Fibroblast of pulmonary artery (primary cell): ENCODE results near the gene CRYZ.

ENCODE experiments used
- DNase-seq: peaks from one replicate; pipeline ENCODE4 v3.0.0-alpha.2; 2010; ENCODE audit warnings: low read depth
- H3K4me3 ChIP-seq: replicated peaks from 2 replicates; pipeline ENCODE4 v1.5.1; 2011; ENCODE audit warnings: low read depth, mild to moderate bottlenecking, control low read depth, low read length, moderate library complexity
- TF ChIP-seq, protein P1 (sequence below): IDR thresholded peaks from 2 replicates; pipeline ENCODE4 v1.5.1; 2011; ENCODE audit warnings: mild to moderate bottlenecking, control low read depth, low read length, inconsistent platforms; ENCODE audit errors: missing control alignments

The CRYZ gene, protein sequence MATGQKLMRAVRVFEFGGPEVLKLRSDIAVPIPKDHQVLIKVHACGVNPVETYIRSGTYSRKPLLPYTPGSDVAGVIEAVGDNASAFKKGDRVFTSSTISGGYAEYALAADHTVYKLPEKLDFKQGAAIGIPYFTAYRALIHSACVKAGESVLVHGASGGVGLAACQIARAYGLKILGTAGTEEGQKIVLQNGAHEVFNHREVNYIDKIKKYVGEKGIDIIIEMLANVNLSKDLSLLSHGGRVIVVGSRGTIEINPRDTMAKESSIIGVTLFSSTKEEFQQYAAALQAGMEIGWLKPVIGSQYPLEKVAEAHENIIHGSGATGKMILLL

DNA sequence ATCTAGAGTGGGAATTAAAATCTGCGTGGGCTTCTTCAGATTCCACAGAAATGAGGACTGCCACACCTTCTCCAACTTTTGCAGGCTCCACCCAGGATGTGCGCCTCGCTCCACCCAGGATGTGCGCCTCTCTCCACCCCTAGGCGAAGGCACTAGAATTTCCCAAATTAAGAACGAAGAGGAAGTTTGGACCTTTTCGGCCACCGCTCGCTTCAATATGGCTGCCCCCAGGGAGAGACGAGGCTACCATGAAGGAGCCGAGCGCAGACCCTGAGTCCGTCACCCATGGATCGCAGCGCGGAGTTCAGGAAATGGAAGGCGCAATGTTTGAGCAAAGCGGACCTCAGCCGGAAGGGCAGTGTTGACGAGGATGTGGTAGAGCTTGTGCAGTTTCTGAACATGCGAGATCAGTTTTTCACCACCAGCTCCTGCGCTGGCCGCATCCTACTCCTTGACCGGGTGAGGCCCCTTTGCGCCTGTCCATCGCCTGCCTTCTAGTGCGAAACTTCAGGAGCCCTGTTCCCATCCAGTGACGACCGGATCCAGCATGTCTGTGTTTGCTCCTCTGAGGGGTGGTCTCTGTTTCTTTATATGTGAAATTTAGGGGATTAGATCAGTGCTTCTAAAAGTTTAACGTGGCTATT, at the start of gene CRYZ, which contains the start of gene TYW3:
Gene CRYZ, minus strand, starts transcription at position 91 of the 644 bp plus-strand sequence. CDS start 8,229 bp downstream, outside the sequence.
Gene TYW3, plus strand, starts transcription at position 193 of the 644 bp plus-strand sequence. Its CDS starts 93 bp downstream, at position 286.
- peak; percentile 96 for DNase-seq
- H3K4me3 ChIP-seq: peak within 1 kb of the TSS; percentile 67
- TF ChIP-seq, protein P1, sequence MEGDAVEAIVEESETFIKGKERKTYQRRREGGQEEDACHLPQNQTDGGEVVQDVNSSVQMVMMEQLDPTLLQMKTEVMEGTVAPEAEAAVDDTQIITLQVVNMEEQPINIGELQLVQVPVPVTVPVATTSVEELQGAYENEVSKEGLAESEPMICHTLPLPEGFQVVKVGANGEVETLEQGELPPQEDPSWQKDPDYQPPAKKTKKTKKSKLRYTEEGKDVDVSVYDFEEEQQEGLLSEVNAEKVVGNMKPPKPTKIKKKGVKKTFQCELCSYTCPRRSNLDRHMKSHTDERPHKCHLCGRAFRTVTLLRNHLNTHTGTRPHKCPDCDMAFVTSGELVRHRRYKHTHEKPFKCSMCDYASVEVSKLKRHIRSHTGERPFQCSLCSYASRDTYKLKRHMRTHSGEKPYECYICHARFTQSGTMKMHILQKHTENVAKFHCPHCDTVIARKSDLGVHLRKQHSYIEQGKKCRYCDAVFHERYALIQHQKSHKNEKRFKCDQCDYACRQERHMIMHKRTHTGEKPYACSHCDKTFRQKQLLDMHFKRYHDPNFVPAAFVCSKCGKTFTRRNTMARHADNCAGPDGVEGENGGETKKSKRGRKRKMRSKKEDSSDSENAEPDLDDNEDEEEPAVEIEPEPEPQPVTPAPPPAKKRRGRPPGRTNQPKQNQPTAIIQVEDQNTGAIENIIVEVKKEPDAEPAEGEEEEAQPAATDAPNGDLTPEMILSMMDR: no peak

DNA sequence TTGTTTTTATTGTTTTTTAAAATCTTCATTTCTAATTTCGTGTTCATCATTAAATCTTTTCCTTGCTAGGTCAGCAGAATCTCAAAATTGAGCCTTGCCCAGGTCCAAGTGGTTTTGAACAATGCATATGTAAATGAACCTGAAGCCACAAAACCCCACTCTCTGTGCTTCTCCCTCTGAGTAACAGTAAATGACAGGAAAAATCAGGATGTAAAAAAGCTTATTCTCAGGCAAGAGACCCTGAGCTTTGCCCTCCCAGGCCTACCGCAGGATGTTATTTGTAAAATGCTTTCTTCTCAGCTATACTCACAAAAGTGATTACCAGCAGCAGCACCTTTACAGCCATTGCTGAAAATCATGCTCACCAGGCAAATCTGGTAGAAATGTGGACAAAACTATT, 47.7 kb upstream of the CRYZ start:
- TF ChIP-seq, protein P1: no peak

DNA sequence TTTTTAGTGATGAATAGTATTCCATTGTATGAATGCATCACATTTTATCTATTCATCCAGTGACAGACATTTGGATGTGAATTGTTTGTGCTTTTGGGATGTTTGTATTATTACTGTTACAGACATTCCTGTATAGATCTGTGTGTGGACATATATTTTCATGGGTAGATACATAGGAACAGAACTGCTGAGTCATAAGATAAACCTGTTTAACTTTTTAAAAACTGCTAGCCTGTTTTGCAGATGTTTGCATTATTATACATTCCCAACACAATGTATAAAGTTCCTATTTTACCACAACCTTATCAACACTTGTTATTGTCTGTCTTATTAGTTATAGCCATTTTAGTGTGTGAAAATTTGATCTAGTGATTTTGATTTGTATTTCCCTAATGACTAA, 46.9 kb upstream of the CRYZ start:
- TF ChIP-seq, protein P1: no peak
- no peak for DNase-seq
- H3K4me3 ChIP-seq: no peak overlapping the region

More for the DNA sequence above, 47.7 kb upstream of the CRYZ start:
- H3K4me3 ChIP-seq: no peak overlapping the region
- no peak for DNase-seq

DNA sequence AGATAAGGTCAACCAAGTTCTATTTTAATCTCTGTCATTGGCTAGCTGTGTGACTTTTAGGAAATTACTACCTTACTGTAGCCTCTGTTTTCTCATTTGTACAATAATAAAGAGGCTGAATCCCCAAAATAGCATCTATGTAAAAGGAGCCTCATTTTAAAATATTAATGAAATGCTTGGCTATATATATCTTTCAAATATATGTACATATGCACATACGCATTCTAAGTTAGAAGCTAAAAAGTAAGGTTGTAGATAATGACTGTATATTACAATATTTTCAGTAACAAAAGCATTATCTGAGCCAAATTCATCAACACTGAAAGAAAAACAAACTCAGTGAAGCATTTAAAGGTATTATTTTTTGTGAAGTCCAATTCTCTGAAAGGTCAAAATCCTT, 44.7 kb upstream of the CRYZ start:
- TF ChIP-seq, protein P1: no peak
- no peak overlapping the region for H3K4me3 ChIP-seq
- DNase-seq: no peak

DNA sequence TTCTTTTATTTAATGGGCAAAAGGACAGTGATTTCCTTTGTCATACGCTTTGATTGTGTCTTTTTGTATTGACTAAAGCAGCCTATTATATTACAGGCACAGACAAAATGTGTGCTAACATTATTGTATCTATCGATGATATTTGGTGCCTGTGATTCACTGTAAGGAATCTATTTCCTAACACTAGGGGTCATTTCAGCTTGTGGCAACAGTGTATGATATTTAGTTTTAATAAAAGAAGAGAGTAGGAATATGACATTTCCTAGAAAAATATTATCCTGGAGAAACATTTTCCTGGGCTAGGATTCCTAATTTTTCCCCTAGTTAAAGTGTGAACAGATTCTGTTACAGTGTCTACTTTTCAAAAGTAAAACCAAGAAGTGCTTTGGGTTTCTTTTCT, 42.9 kb upstream of the CRYZ start:
- no peak for DNase-seq
- no peak overlapping the region for H3K4me3 ChIP-seq
- TF ChIP-seq, protein P1: no peak

DNA sequence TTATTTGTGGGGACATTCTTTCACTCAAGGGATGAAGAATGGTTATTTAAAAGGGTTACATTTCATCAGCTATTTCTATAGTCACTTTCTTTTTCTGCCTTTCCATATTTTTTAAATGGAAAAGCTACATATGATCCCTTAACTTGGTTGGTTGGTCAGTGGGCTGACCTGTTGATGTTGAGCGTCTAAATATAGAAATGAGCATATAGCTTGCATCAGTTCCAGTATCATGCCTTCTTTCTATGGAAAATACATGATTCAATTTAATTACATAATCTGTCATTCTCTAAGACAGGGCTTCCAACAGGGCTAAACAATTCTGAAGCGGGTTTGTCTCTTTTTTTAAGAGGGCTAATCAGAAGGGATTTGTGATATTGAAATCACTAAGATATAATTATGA, 40.7 kb upstream of the CRYZ start:
- TF ChIP-seq, protein P1: no peak
- DNase-seq: no peak
- H3K4me3 ChIP-seq: no peak overlapping the region
